Measurements from ENCODE around the gene COBL.

DNA sequence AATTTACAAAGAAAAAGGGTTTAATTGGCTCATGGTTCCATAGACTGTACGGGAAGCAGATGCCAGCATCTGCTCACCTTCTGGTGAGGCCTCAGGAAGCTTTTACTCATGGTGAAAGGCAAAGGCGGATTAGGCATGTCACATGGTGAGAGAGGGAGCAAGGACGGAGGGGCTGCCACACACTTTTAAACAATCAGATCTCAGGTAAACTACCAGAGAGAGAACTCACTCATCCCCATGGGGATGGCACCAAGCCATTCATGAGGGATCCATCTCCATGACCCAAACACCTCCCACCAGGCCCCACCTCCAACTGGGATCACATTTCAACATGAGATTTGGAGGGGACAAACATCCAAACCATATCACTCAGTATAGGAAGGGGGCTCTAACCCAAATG is 183.9 kb downstream of the COBL start:
- TF ChIP-seq, protein P1, sequence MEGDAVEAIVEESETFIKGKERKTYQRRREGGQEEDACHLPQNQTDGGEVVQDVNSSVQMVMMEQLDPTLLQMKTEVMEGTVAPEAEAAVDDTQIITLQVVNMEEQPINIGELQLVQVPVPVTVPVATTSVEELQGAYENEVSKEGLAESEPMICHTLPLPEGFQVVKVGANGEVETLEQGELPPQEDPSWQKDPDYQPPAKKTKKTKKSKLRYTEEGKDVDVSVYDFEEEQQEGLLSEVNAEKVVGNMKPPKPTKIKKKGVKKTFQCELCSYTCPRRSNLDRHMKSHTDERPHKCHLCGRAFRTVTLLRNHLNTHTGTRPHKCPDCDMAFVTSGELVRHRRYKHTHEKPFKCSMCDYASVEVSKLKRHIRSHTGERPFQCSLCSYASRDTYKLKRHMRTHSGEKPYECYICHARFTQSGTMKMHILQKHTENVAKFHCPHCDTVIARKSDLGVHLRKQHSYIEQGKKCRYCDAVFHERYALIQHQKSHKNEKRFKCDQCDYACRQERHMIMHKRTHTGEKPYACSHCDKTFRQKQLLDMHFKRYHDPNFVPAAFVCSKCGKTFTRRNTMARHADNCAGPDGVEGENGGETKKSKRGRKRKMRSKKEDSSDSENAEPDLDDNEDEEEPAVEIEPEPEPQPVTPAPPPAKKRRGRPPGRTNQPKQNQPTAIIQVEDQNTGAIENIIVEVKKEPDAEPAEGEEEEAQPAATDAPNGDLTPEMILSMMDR (IDR thresholded peaks at IDR 0.05): no peak
- no peak for TF ChIP-seq POLR2A (IDR thresholded peaks at IDR 0.05)
